SK-N-SH treated with all-trans-retinoic acid at 6 μM for 48 hours (cell line): Measurements from ENCODE around the gene SLC39A13.

Experiments used
- ATAC-seq: fragments of 200-7000 bp; cut with Tn5 transposase; 3 replicates; pipeline ENCODE4 v1.9.1; 2020; ENCODE audit warnings: mild to moderate bottlenecking, moderate library complexity
- ARNTL ChIP-seq: fragments of 450-650 bp; formaldehyde crosslinking; IDR thresholded peaks from 2 replicates; pipeline ENCODE4 v1.5.0; 2020; ENCODE audit warnings: low read depth, mild to moderate bottlenecking, moderate library complexity, borderline replicate concordance
- BACH2 ChIP-seq: fragments of 250-450 bp; sonication (Bioruptor Pico); IDR thresholded peaks from 2 replicates; pipeline ENCODE4 v1.9.0; 2021; ENCODE audit warnings: mild to moderate bottlenecking, borderline replicate concordance
- CSDC2 ChIP-seq: fragments of 250-450 bp; sonication (Bioruptor Pico); IDR thresholded peaks from 2 replicates; pipeline ENCODE4 v1.5.0; 2020; ENCODE audit warnings: mild to moderate bottlenecking, moderate library complexity
- ESRRG ChIP-seq: fragments of 250-450 bp; sonication (Bioruptor Pico); IDR thresholded peaks from 2 replicates; pipeline ENCODE4 v1.6.1; 2021; ENCODE audit warnings: mild to moderate bottlenecking
- GLIS3 ChIP-seq: fragments of 250-450 bp; sonication (Bioruptor Pico); IDR thresholded peaks from 2 replicates; pipeline ENCODE4 v1.5.0; 2020; ENCODE audit warnings: mild to moderate bottlenecking, moderate library complexity
- OSR1 ChIP-seq: fragments of 250-450 bp; sonication (Bioruptor Pico); IDR thresholded peaks from 2 replicates; pipeline ENCODE4 v1.8.0; 2022; ENCODE audit warnings: moderate library complexity, mild to moderate bottlenecking, inconsistent platforms
- PPARA ChIP-seq: fragments of 250-450 bp; sonication (Bioruptor Pico); IDR thresholded peaks from 2 replicates; pipeline ENCODE4 v1.5.0; 2020; ENCODE audit warnings: mild to moderate bottlenecking, borderline replicate concordance
- SNAI2 ChIP-seq: fragments of 250-450 bp; sonication (Bioruptor Pico); IDR thresholded peaks from 2 replicates; pipeline ENCODE4 v1.5.0; 2020; ENCODE audit warnings: mild to moderate bottlenecking, moderate library complexity
- TCF4 ChIP-seq: fragments of 250-450 bp; sonication (Bioruptor Pico); IDR thresholded peaks from 2 replicates; pipeline ENCODE4 v1.8.0; 2021; ENCODE audit warnings: mild to moderate bottlenecking, moderate library complexity, borderline replicate concordance
- TOX ChIP-seq: fragments of 250-450 bp; sonication (Bioruptor Pico); IDR thresholded peaks from 2 replicates; pipeline ENCODE4 v1.8.0; 2021; ENCODE audit warnings: mild to moderate bottlenecking, moderate library complexity, borderline replicate concordance
- ZFP3 ChIP-seq: fragments of 250-450 bp; sonication (Bioruptor Pico); IDR thresholded peaks from 2 replicates; pipeline ENCODE4 v1.5.0; 2020; ENCODE audit warnings: mild to moderate bottlenecking, moderate library complexity
- ZFP30 ChIP-seq: fragments of 450-650 bp; formaldehyde crosslinking; IDR thresholded peaks from 2 replicates; pipeline ENCODE4 v1.5.0; 2022; ENCODE audit warnings: mild to moderate bottlenecking, moderate library complexity
- ZNF565 ChIP-seq: fragments of 450-650 bp; formaldehyde crosslinking; conservative IDR thresholded peaks from 2 replicates; pipeline ENCODE4 v1.5.0; 2020; ENCODE audit warnings: low read depth, mild to moderate bottlenecking, moderate library complexity
- ZNF70 ChIP-seq: fragments of 450-650 bp; formaldehyde crosslinking; IDR thresholded peaks from 2 replicates; pipeline ENCODE4 v1.5.0; 2020; ENCODE audit warnings: mild to moderate bottlenecking, moderate library complexity
- ZNF8 ChIP-seq: fragments of 450-650 bp; formaldehyde crosslinking; IDR thresholded peaks from 2 replicates; pipeline ENCODE4 v1.5.0; 2020; ENCODE audit warnings: mild to moderate bottlenecking, moderate library complexity
- TF ChIP-seq, protein P1 (sequence below): fragments of 250-450 bp; sonication (Bioruptor Pico); IDR thresholded peaks from 2 replicates; pipeline ENCODE4 v1.8.0; 2021; ENCODE audit warnings: low read depth, mild to moderate bottlenecking, moderate library complexity, borderline replicate concordance
- TF ChIP-seq, protein P2 (sequence below): fragments of 250-450 bp; sonication (Bioruptor Pico); IDR thresholded peaks from 2 replicates; pipeline ENCODE4 v1.8.0; 2020; ENCODE audit warnings: mild to moderate bottlenecking, moderate library complexity, borderline replicate concordance
- TF ChIP-seq, protein P3 (sequence below): fragments of 250-450 bp; sonication (Bioruptor Pico); IDR thresholded peaks from 2 replicates; pipeline ENCODE4 v1.5.1; 2020; ENCODE audit warnings: low read depth, mild to moderate bottlenecking, moderate library complexity
- TF ChIP-seq, protein P4 (sequence below): fragments of 250-450 bp; sonication (Bioruptor Pico); IDR thresholded peaks from 2 replicates; pipeline ENCODE4 v1.5.0; 2020; ENCODE audit warnings: mild to moderate bottlenecking, moderate library complexity

The SLC39A13 gene

DNA sequence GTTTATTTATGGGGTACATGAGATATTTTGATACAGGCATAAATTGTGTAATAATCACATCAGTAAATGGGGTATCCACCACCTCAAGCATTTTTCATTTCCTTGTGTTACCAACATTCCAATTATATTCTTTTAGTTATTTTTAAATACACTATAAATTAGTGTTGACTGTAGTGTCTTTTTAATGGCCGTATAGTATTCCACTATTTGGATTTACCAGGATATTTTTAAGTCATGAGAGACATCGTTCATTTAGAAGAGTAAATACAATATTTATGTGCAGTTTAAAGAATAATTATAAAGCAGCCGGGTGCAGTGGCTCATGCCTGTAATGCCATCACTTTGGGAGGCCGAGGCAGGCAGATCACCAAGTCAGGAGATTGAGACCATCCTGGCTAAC lies 23.9 kb upstream of the SLC39A13 start:
- no peak for TF ChIP-seq SNAI2 (CRISPR knock-in tag)
- TF ChIP-seq, protein P1, sequence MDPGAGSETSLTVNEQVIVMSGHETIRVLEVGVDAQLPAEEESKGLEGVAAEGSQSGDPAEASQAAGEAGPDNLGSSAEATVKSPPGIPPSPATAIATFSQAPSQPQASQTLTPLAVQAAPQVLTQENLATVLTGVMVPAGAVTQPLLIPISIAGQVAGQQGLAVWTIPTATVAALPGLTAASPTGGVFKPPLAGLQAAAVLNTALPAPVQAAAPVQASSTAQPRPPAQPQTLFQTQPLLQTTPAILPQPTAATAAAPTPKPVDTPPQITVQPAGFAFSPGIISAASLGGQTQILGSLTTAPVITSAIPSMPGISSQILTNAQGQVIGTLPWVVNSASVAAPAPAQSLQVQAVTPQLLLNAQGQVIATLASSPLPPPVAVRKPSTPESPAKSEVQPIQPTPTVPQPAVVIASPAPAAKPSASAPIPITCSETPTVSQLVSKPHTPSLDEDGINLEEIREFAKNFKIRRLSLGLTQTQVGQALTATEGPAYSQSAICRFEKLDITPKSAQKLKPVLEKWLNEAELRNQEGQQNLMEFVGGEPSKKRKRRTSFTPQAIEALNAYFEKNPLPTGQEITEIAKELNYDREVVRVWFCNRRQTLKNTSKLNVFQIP (CRISPR knock-in tag): no peak
- TF ChIP-seq TOX (CRISPR knock-in tag): no peak
- peak; percentile 65 for TF ChIP-seq ZNF8
- no peak for TF ChIP-seq ARNTL (CRISPR knock-in tag)
- TF ChIP-seq, all 23 proteins: peak for 1
- ATAC-seq: no peak

DNA sequence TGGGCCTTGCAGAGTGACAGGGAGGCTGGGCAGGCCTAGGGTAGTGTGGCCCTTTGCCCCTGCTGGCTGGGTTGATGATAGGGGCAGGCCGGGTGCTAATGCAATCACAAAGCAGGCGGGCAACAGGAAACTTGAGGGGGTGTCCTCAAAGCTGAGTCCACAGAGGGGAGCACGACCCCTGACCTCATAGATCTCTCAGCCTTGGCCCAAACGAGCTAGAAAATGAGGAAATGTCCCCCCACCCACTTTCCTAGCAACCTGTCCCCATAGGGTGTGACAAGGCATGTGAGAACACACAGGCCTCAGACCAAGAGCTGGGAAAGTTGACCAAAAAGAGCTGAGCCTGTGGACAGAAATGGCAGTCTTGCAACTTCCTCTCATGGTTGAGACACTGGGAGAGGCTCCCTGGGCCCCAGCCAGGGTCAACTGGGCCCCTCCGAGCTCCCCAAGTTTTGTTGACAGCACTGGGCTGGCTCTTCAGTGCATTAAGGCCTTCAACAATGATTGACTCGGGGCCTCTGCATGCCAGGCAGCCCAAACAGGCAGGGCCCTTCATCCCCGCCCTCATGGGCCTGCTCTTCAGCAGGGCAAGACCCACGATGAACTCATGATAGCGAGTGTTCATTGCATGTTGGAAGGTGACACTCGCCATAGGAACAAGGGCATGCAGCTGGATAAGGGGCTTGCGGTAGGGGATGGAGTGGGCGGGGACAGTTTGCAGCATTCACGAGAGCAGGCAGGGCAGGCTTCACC lies 20.3 kb upstream of the SLC39A13 start:
- no peak for TF ChIP-seq ZNF565 (CRISPR knock-in tag)
- ATAC-seq: no peak

DNA sequence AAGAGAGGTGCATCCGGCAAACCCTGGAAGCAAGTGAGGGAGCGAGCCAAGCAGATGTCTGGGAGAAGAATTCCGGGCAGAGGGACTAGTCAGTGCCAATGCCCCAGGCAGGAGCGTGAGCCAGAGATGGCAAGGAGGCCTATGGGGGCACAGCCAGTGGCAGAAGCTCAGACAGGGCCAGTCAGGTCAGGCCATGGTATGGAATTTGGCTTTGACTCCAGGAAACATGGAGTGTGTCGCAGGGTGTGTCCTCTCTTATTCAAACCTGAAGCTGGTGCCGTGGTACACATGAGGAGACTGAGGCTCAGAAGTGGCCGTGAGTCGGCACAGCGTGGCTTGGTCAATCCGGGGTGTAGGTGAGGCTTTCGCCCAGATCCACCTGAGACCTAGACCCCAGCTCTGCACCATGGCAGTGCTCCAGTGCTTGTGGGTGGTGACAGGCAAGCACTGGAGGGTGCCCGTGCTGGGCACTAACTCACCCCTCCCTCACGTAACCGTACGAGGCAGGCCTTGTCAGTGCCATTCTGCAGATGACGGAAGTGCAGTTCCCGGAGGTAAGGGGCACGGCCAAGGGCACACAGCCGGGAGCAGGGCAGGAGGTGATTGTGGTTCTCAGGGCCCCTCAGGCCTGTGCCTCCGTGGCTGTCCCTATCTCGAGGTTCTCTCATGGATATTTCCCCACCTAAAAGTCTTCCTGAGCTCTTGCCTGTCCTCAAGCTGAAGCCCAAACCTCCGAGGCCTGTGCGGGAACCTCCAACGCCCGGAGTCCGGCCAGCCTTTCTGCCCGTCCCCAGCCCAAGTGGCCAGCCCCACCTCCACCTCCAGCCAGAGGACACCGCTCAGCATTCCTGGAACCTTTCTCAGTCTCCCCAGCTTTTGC lies 19.5 kb upstream of the SLC39A13 start:
- no peak for ATAC-seq

DNA sequence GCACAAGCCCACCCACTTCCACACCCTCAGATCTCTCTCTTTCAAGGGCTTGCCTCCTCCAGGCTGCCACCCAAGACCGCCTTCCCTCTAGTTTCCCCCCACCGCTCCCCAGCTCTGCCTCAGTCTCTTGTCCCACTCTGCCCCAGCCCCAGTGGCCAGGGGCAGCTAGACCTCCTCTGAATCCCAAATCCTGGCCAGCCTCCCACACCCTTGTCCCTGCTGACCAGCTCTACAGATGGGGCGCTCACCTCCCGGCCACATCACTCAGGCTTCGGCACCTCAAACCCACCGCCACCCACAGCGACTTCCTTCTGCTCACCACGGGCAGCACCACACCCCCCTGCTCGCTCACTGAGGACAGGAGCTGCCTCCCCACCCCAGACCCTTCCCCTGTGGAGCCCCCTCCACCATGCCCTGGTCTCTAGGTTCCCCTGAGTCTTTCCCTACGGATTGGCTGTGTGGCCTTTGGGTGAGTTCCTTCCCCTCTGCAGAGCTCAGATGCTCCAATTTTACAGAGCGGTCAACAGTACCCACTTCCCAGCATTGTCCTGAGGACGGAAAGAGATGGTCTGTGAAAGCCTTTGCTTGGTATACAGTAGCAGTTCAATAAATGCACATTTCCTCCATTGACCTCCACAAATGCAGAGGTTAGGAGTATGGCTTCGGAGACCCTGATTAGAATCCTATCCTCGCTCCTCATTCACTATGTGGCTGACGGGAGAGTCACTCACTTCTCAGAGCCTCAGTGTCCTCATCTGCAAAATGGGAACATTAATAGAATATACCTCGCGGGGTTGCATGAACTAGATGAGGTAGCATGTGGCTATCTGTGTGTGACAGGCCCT lies 18.6 kb upstream of the SLC39A13 start:
- ATAC-seq: no peak
- TF ChIP-seq ARNTL (CRISPR knock-in tag) (no peak), GLIS3 (no peak), CSDC2 (no peak), SNAI2 (CRISPR knock-in tag) (no peak), PPARA (no peak), TCF4 (CRISPR knock-in tag) (no peak), ZNF565 (CRISPR knock-in tag) (no peak), ESRRG (CRISPR knock-in tag) (no peak), ZFP3 (CRISPR knock-in tag) (no peak), OSR1 (CRISPR knock-in tag) (no peak), BACH2 (CRISPR knock-in tag) (no peak), ZNF70 (CRISPR knock-in tag) (no peak)
- TF ChIP-seq, protein P2, sequence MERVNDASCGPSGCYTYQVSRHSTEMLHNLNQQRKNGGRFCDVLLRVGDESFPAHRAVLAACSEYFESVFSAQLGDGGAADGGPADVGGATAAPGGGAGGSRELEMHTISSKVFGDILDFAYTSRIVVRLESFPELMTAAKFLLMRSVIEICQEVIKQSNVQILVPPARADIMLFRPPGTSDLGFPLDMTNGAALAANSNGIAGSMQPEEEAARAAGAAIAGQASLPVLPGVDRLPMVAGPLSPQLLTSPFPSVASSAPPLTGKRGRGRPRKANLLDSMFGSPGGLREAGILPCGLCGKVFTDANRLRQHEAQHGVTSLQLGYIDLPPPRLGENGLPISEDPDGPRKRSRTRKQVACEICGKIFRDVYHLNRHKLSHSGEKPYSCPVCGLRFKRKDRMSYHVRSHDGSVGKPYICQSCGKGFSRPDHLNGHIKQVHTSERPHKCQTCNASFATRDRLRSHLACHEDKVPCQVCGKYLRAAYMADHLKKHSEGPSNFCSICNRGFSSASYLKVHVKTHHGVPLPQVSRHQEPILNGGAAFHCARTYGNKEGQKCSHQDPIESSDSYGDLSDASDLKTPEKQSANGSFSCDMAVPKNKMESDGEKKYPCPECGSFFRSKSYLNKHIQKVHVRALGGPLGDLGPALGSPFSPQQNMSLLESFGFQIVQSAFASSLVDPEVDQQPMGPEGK: no peak
- TF ChIP-seq, protein P3, sequence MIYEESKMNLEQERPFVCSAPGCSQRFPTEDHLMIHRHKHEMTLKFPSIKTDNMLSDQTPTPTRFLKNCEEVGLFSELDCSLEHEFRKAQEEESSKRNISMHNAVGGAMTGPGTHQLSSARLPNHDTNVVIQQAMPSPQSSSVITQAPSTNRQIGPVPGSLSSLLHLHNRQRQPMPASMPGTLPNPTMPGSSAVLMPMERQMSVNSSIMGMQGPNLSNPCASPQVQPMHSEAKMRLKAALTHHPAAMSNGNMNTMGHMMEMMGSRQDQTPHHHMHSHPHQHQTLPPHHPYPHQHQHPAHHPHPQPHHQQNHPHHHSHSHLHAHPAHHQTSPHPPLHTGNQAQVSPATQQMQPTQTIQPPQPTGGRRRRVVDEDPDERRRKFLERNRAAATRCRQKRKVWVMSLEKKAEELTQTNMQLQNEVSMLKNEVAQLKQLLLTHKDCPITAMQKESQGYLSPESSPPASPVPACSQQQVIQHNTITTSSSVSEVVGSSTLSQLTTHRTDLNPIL (CRISPR knock-in tag): no peak
- TF ChIP-seq, protein P1 (CRISPR knock-in tag): no peak

More for the DNA sequence above, 19.5 kb upstream of the SLC39A13 start:
- TF ChIP-seq CSDC2 (no peak), ZNF8 (no peak), TOX (CRISPR knock-in tag) (no peak), ZFP30 (CRISPR knock-in tag) (no peak), BACH2 (CRISPR knock-in tag) (no peak)
- TF ChIP-seq, protein P4, sequence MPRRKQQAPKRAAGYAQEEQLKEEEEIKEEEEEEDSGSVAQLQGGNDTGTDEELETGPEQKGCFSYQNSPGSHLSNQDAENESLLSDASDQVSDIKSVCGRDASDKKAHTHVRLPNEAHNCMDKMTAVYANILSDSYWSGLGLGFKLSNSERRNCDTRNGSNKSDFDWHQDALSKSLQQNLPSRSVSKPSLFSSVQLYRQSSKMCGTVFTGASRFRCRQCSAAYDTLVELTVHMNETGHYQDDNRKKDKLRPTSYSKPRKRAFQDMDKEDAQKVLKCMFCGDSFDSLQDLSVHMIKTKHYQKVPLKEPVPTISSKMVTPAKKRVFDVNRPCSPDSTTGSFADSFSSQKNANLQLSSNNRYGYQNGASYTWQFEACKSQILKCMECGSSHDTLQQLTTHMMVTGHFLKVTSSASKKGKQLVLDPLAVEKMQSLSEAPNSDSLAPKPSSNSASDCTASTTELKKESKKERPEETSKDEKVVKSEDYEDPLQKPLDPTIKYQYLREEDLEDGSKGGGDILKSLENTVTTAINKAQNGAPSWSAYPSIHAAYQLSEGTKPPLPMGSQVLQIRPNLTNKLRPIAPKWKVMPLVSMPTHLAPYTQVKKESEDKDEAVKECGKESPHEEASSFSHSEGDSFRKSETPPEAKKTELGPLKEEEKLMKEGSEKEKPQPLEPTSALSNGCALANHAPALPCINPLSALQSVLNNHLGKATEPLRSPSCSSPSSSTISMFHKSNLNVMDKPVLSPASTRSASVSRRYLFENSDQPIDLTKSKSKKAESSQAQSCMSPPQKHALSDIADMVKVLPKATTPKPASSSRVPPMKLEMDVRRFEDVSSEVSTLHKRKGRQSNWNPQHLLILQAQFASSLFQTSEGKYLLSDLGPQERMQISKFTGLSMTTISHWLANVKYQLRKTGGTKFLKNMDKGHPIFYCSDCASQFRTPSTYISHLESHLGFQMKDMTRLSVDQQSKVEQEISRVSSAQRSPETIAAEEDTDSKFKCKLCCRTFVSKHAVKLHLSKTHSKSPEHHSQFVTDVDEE (CRISPR knock-in tag): no peak
